Memory B cell (primary cell): ENCODE measurements around the gene PLXND1.
"Not testable (repeated sequence)": the region's sequence is repeated elsewhere in the genome, so short reads cannot be mapped to it uniquely, and the experiment has no call there.

ENCODE experiments used
- ATAC-seq: fragments of 150-1000 bp; cut with Tn5 transposase; 2 replicates; pipeline ENCODE4 v1.10.0; 2021; ENCODE audit warnings: low read depth, mild to moderate bottlenecking, moderate library complexity
- DNase-seq, 2 donors: peaks; one replicate each; pipeline ENCODE4 v3.0.0; 2022; ENCODE audit warnings: low spot score in 2 of 2
- H3K27ac Mint-ChIP-seq: one replicate; pipeline ENCODE4 v1.8.0; 2022; ENCODE audit warnings: mild to moderate bottlenecking, moderate library complexity, mixed read lengths
- H3K27me3 Mint-ChIP-seq: one replicate; pipeline ENCODE4 v1.8.0; 2022; ENCODE audit warnings: mixed read lengths
- H3K36me3 Mint-ChIP-seq: one replicate; pipeline ENCODE4 v1.8.0; 2022; ENCODE audit warnings: mild to moderate bottlenecking, mixed read lengths
- H3K4me1 Mint-ChIP-seq: one replicate; pipeline ENCODE4 v1.8.0; 2022; ENCODE audit warnings: mixed read lengths
- H3K4me3 Mint-ChIP-seq: one replicate; pipeline ENCODE4 v1.8.0; 2022; ENCODE audit warnings: mild to moderate bottlenecking, moderate library complexity, mixed read lengths
- H3K9me3 Mint-ChIP-seq: one replicate; pipeline ENCODE4 v1.8.0; 2022; ENCODE audit warnings: mixed read lengths

PLXND1 gene

GRCh38 chr3:129612534-129613366 lies 6.3 kb upstream of the PLXND1 start:
- Mint-ChIP-seq H3K4me3 (no peak overlapping the region), H3K27ac (no peak overlapping the region), H3K4me1 (peaks cover 5% of the 10 kb centered on the region), H3K9me3 (no peaks in the 10 kb centered on the region), H3K36me3 (no peaks in the 10 kb centered on the region), H3K27me3 (peaks cover 5% of the 10 kb centered on the region)
- ATAC-seq (no peak), DNase-seq (no peak)

- peaks cover 9% of the 10 kb centered on the region for H3K27me3 Mint-ChIP-seq
- H3K4me3 Mint-ChIP-seq, result no peak overlapping the region
- DNase-seq (no peak), ATAC-seq (no peak)
- H3K9me3 Mint-ChIP-seq, result no peaks in the 10 kb centered on the region
- no peak overlapping the region for H3K27ac Mint-ChIP-seq
- H3K36me3 Mint-ChIP-seq, result no peaks in the 10 kb centered on the region
- H3K4me1 Mint-ChIP-seq, result peaks cover 9% of the 10 kb centered on the region
Observed at GRCh38 chr3:129611812-129612533, 5.5 kb upstream of the PLXND1 start.

GRCh38 chr3:129611446-129611800 lies 4.9 kb upstream of the PLXND1 start:
- Mint-ChIP-seq H3K4me3 (no peak overlapping the region), H3K36me3 (no peaks in the 10 kb centered on the region), H3K27ac (no peak overlapping the region), H3K9me3 (no peaks in the 10 kb centered on the region), H3K4me1 (peaks cover 11% of the 10 kb centered on the region), H3K27me3 (peaks cover 11% of the 10 kb centered on the region)
- ATAC-seq (no peak), DNase-seq (no peak)

- not testable (repeated sequence) for DNase-seq, H3K27ac Mint-ChIP-seq, H3K4me3 Mint-ChIP-seq, H3K9me3 Mint-ChIP-seq, H3K36me3 Mint-ChIP-seq, ATAC-seq
- Mint-ChIP-seq H3K4me1 (peaks cover 11% of the 10 kb centered on the region), H3K27me3 (peaks cover 11% of the 10 kb centered on the region)
Observed at GRCh38 chr3:129610794-129611445, 4.4 kb upstream of the PLXND1 start.

- DNase-seq (no peak), ATAC-seq (no peak)
- H3K4me1 Mint-ChIP-seq, result peaks cover 14% of the 10 kb centered on the region
- H3K27me3 Mint-ChIP-seq, result peaks cover 14% of the 10 kb centered on the region
- no peaks in the 10 kb centered on the region for H3K9me3 Mint-ChIP-seq
- H3K27ac Mint-ChIP-seq, result no peak overlapping the region
- no peak overlapping the region for H3K4me3 Mint-ChIP-seq
- H3K36me3 Mint-ChIP-seq, result no peaks in the 10 kb centered on the region
Observed at GRCh38 chr3:129610276-129610675, 3.8 kb upstream of the PLXND1 start.

- no peak overlapping the region for H3K27ac Mint-ChIP-seq
- H3K27me3 Mint-ChIP-seq, result peaks cover 14% of the 10 kb centered on the region
- no peaks in the 10 kb centered on the region for H3K36me3 Mint-ChIP-seq
- no peak overlapping the region for H3K4me3 Mint-ChIP-seq
- peaks cover 14% of the 10 kb centered on the region for H3K4me1 Mint-ChIP-seq
- ATAC-seq (no peak), DNase-seq (no peak)
- no peaks in the 10 kb centered on the region for H3K9me3 Mint-ChIP-seq
Observed at GRCh38 chr3:129609591-129610182, 3.2 kb upstream of the PLXND1 start.

- Mint-ChIP-seq H3K4me3 (peak overlapping the region; percentile 44), H3K9me3 (no peaks in the 10 kb centered on the region), H3K27ac (no peak overlapping the region), H3K36me3 (no peaks in the 10 kb centered on the region), H3K4me1 (peaks cover 14% of the 10 kb centered on the region), H3K27me3 (peaks cover 16% of the 10 kb centered on the region)
- DNase-seq (no peak), ATAC-seq (no peak)
Observed at GRCh38 chr3:129608936-129609590, 2.6 kb upstream of the PLXND1 start.

GRCh38 chr3:129608087-129608935 lies 1.8 kb upstream of the PLXND1 start:
- Mint-ChIP-seq H3K27me3 (peaks cover 16% of the 10 kb centered on the region), H3K9me3 (no peaks in the 10 kb centered on the region), H3K27ac (no peak overlapping the region), H3K4me3 (peak overlapping the region; percentile 44), H3K4me1 (peaks cover 14% of the 10 kb centered on the region), H3K36me3 (no peaks in the 10 kb centered on the region)
- DNase-seq (no peak), ATAC-seq (no peak)

GRCh38 chr3:129607391-129608068 lies 1.1 kb upstream of the PLXND1 start:
- H3K4me3 Mint-ChIP-seq, result peak overlapping the region; percentile 91
- peaks cover 14% of the 10 kb centered on the region for H3K4me1 Mint-ChIP-seq
- H3K9me3 Mint-ChIP-seq, result no peaks in the 10 kb centered on the region
- no peaks in the 10 kb centered on the region for H3K36me3 Mint-ChIP-seq
- H3K27me3 Mint-ChIP-seq, result peaks cover 16% of the 10 kb centered on the region
- no peak for ATAC-seq
- DNase-seq, result no peak
- peak overlapping the region; percentile 78 for H3K27ac Mint-ChIP-seq

GRCh38 chr3:129605922-129606635 lies 397 bp downstream of the PLXND1 start:
- ATAC-seq (peak; percentile 14), DNase-seq (peak in 1 of 2 donors; percentile 40)
- H3K27ac Mint-ChIP-seq, result peak overlapping the region; percentile 48
- no peaks in the 10 kb centered on the region for H3K9me3 Mint-ChIP-seq
- H3K27me3 Mint-ChIP-seq, result peaks cover 16% of the 10 kb centered on the region
- peak overlapping the region; percentile 94 for H3K4me3 Mint-ChIP-seq
- no peaks in the 10 kb centered on the region for H3K36me3 Mint-ChIP-seq
- H3K4me1 Mint-ChIP-seq, result peaks cover 16% of the 10 kb centered on the region

GRCh38 chr3:129605203-129605921 lies 1.1 kb downstream of the PLXND1 start:
- H3K36me3 Mint-ChIP-seq, result no peaks in the 10 kb centered on the region
- H3K27me3 Mint-ChIP-seq, result peaks cover 16% of the 10 kb centered on the region

More at GRCh38 chr3:129605203-129605921, 1.1 kb downstream of the PLXND1 start:
- H3K4me3 Mint-ChIP-seq, result peak overlapping the region; percentile 94
- H3K4me1 Mint-ChIP-seq, result peaks cover 16% of the 10 kb centered on the region
- H3K9me3 Mint-ChIP-seq, result no peaks in the 10 kb centered on the region
- peak; percentile 66 for ATAC-seq
- H3K27ac Mint-ChIP-seq, result peak overlapping the region; percentile 48
- DNase-seq, result peak; percentile 40 to 55
